ENCODE measurements around the gene AKAP10.

GRCh38 chr17:19873346-19873745 is 104.3 kb downstream of the AKAP10 start:
- TF ChIP-seq CTCF (IDR thresholded peaks at IDR 0.05; ENCODE audit: insufficient read depth, low read length, poor library complexity, severe bottlenecking) (no peak), EZH2phosphoT487 (conservative IDR thresholded peaks at IDR 0.05; ENCODE audit: low read length) (no peak)

Measured in SU-DHL-6 (cell line).